Liver (tissue), 3 donors: ENCODE measurements around the gene FOXN3.

Source experiments
- CTCF ChIP-seq: fragments of 150-350 bp; IDR thresholded peaks from 2 replicates; pipeline ENCODE4 v1.5.1; 2017; ENCODE audit warnings: improper control_type of control experiment, low read depth, low read length; ENCODE audit not compliant: missing input control
- FOXA1 ChIP-seq: IDR thresholded peaks from 2 replicates; pipeline ENCODE4 v1.6.1; 2016; ENCODE audit warnings: antibody characterized with exemption
- GABPA ChIP-seq, 2 donors: IDR thresholded peaks in 1 of 2; conservative IDR thresholded peaks in 1 of 2; 2 replicates each; pipeline ENCODE4 v1.6.1; 2016; ENCODE audit warnings: antibody characterized with exemption in 2 of 2, mild to moderate bottlenecking in 1 of 2, moderate library complexity in 1 of 2
- HNF4G ChIP-seq: IDR thresholded peaks from 2 replicates; pipeline ENCODE4 v1.6.1; 2016; ENCODE audit warnings: antibody characterized with exemption
- JUND ChIP-seq, 2 donors: IDR thresholded peaks; 2 replicates each; pipeline ENCODE4 v1.6.1; 2016; ENCODE audit warnings: antibody characterized with exemption in 2 of 2
- RAD21 ChIP-seq, 2 donors: IDR thresholded peaks; 2 replicates each; pipeline ENCODE4 v1.6.1; 2016; ENCODE audit warnings: antibody characterized with exemption in 2 of 2, mild to moderate bottlenecking in 2 of 2
- REST ChIP-seq: IDR thresholded peaks from 2 replicates; pipeline ENCODE4 v1.6.1; 2016; ENCODE audit warnings: antibody characterized with exemption, mild to moderate bottlenecking
- RXRA ChIP-seq, 2 donors: IDR thresholded peaks; 2 replicates each; pipeline ENCODE4 v1.6.1; 2017 to 2018; ENCODE audit warnings: antibody characterized with exemption in 2 of 2, mild to moderate bottlenecking in 1 of 2
- SP1 ChIP-seq: IDR thresholded peaks from 2 replicates; pipeline ENCODE4 v1.6.1; 2018; ENCODE audit warnings: antibody characterized with exemption, mild to moderate bottlenecking
- TAF1 ChIP-seq: conservative IDR thresholded peaks from 2 replicates; pipeline ENCODE4 v1.6.1; 2016; ENCODE audit warnings: antibody characterized with exemption, mild to moderate bottlenecking
- YY1 ChIP-seq: IDR thresholded peaks from 2 replicates; pipeline ENCODE4 v1.6.1; 2016; ENCODE audit warnings: antibody characterized with exemption, mild to moderate bottlenecking
- TF ChIP-seq, protein P1 (sequence below): IDR thresholded peaks from 2 replicates; pipeline ENCODE4 v1.6.1; 2016; ENCODE audit warnings: antibody characterized with exemption
- donor health status: healthy.
- donor health status: healthy.

DNA sequence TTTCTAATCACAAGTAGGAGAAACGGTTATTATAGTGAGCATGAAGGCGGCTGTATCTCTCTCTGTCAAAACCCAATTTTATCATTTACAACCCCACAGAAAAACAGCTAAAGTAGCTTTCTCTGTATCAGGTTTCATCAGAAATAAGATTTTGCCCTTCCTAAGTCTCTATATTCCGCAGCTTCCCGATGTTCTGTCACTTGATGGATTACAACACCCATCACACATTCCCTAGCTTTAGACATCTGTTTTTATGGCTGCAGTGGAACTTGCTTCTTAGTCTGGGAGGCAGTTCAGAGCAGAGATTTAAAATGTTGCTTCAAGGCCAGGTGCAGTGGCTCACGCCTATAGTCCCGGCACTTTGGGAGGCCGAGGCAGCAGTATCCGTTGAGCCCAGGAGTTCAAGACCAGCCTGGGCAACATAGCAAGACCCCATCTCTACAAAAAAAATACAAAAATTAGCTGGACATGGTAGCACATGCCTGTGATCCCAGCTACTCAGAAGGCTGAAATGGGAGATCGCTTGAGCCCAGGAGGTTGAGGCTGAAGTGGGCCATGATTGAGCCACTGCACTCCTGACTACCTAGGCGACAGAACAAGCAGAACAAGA is 27.6 kb upstream of the FOXN3 start:
- no peak for TF ChIP-seq RAD21 (IDR thresholded peaks at IDR 0.05)
- no peak for TF ChIP-seq CTCF
- TF ChIP-seq RXRA (IDR thresholded peaks at IDR 0.05), result no peak
- no peak for TF ChIP-seq JUND (IDR thresholded peaks at IDR 0.05)
- TF ChIP-seq FOXA1, result no peak
- TF ChIP-seq TAF1, result no peak
- TF ChIP-seq REST, result no peak
- TF ChIP-seq YY1, result no peak
- TF ChIP-seq, protein P1, sequence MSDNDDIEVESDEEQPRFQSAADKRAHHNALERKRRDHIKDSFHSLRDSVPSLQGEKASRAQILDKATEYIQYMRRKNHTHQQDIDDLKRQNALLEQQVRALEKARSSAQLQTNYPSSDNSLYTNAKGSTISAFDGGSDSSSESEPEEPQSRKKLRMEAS, result no peak
- TF ChIP-seq HNF4G, result no peak
- no peak for TF ChIP-seq SP1
- no peak for TF ChIP-seq GABPA (IDR thresholded peaks at IDR 0.05 in 1 of 2, conservative IDR thresholded peaks at IDR 0.05 in 1 of 2)
